GM23338 (cell line): Measurements from ENCODE around the gene DENND6A. TPM values are rescaled to one million over a fixed set of nuclear protein-coding genes. Genes with fewer than 3 reads are reported as not detected.

ENCODE experiments used
- ATAC-seq: fragments of 200-7000 bp; cut with Tn5 transposase; 3 replicates; pipeline ENCODE4 v1.9.1; 2020
- DNase-seq: peaks from one replicate; pipeline ENCODE4 v3.0.0-alpha.2; 2015; ENCODE audit warnings: low spot score
- H2AFZ ChIP-seq: fragments of 200-600 bp; sonication (generic); 2 replicates; pipeline ENCODE4 v1.8.0; 2016; ENCODE audit warnings: antibody characterized with exemption, mild to moderate bottlenecking, moderate library complexity
- H3F3A ChIP-seq: fragments of 200-600 bp; sonication (generic); replicated peaks from 2 replicates; pipeline ENCODE4 v1.8.0; 2017; ENCODE audit warnings: antibody characterized with exemption, mixed run types, low read depth
- H3K27ac ChIP-seq: fragments of 200-600 bp; sonication (generic); 2 replicates; pipeline ENCODE4 v1.6.1; 2016; ENCODE audit warnings: low read depth
- H3K27me3 ChIP-seq: fragments of 200-600 bp; sonication (generic); 2 replicates; pipeline ENCODE4 v1.8.0; 2016; ENCODE audit warnings: mild to moderate bottlenecking, mixed run types, moderate library complexity; ENCODE audit not compliant: insufficient read depth
- H3K36me3 ChIP-seq: fragments of 200-600 bp; sonication (generic); 2 replicates; pipeline ENCODE4 v1.8.0; 2016; ENCODE audit warnings: mild to moderate bottlenecking; ENCODE audit not compliant: insufficient read depth
- H3K4me1 ChIP-seq: fragments of 200-600 bp; sonication (generic); 2 replicates; pipeline ENCODE4 v1.8.0; 2016; ENCODE audit warnings: mild to moderate bottlenecking, moderate library complexity; ENCODE audit not compliant: insufficient read depth
- H3K4me2 ChIP-seq: fragments of 200-600 bp; sonication (generic); 2 replicates; pipeline ENCODE4 v1.7.1; 2017; ENCODE audit warnings: mixed run types
- H3K4me3 ChIP-seq: fragments of 200-600 bp; sonication (generic); 2 replicates; pipeline ENCODE4 v1.6.1; 2016; ENCODE audit warnings: mixed run types
- H3K79me2 ChIP-seq: fragments of 200-600 bp; sonication (generic); replicated peaks from 2 replicates; pipeline ENCODE4 v1.8.0; 2017; ENCODE audit warnings: mild to moderate bottlenecking; ENCODE audit not compliant: insufficient read depth
- H3K9me2 ChIP-seq: fragments of 200-600 bp; sonication (generic); 2 replicates; pipeline ENCODE4 v1.8.0; 2017; ENCODE audit not compliant: insufficient read depth
- H4K20me1 ChIP-seq: fragments of 200-600 bp; sonication (generic); replicated peaks from 2 replicates; pipeline ENCODE4 v1.8.0; 2017; ENCODE audit warnings: mild to moderate bottlenecking; ENCODE audit not compliant: insufficient read depth
- H3K27ac Mint-ChIP-seq: 2 replicates; pipeline ENCODE4 v1.8.0; 2020; ENCODE audit warnings: inconsistent platforms, mild to moderate bottlenecking, moderate library complexity, mixed read lengths
- H3K27me3 Mint-ChIP-seq: 3 replicates; pipeline ENCODE4 v1.8.0; 2022; ENCODE audit warnings: low read depth, mild to moderate bottlenecking, moderate library complexity, mixed read lengths, inconsistent platforms; ENCODE audit not compliant: insufficient read depth, poor library complexity
- H3K36me3 Mint-ChIP-seq: 3 replicates; pipeline ENCODE4 v1.8.0; 2021; ENCODE audit warnings: low read depth, mild to moderate bottlenecking, inconsistent platforms, moderate library complexity, mixed read lengths
- H3K4me1 Mint-ChIP-seq: 3 replicates; pipeline ENCODE4 v1.8.0; 2020; ENCODE audit warnings: mild to moderate bottlenecking, inconsistent platforms, mixed read lengths
- H3K4me3 Mint-ChIP-seq: 3 replicates; pipeline ENCODE4 v1.8.0; 2021; ENCODE audit warnings: moderate library complexity, mild to moderate bottlenecking, inconsistent platforms, mixed read lengths
- H3K9me3 Mint-ChIP-seq: 3 replicates; pipeline ENCODE4 v1.8.0; 2020; ENCODE audit warnings: moderate library complexity, mild to moderate bottlenecking, inconsistent platforms, mixed read lengths
- CTCF ChIP-seq, 2 experiments: fragments of 200-600 bp in 1 of 2; sonication (generic) in 1 of 2; conservative IDR thresholded peaks; 2 replicates each; pipeline versions ENCODE4 v1.5.1 to v1.6.1; 2016 to 2017; ENCODE audit warnings: antibody characterized with exemption in 2 of 2, low read depth in 2 of 2, mild to moderate bottlenecking in 2 of 2, moderate library complexity in 1 of 2
- ETS1 ChIP-seq: IDR thresholded peaks from 2 replicates; pipeline ENCODE4 v1.6.1; 2016; ENCODE audit warnings: antibody characterized with exemption
- EZH2 ChIP-seq: fragments of 200-600 bp; sonication (generic); IDR thresholded peaks from one replicate; pipeline ENCODE4 v1.8.0; 2017; ENCODE audit warnings: antibody characterized with exemption, mild to moderate bottlenecking, low read depth; ENCODE audit not compliant: unreplicated experiment
- JUNB ChIP-seq: IDR thresholded peaks from one replicate; pipeline ENCODE4 v1.6.1; 2016; ENCODE audit warnings: antibody characterized with exemption; ENCODE audit not compliant: unreplicated experiment
- NANOG ChIP-seq: IDR thresholded peaks from 2 replicates; pipeline ENCODE4 v1.6.1; 2016; ENCODE audit warnings: antibody characterized with exemption, borderline replicate concordance
- REST ChIP-seq: IDR thresholded peaks from one replicate; pipeline ENCODE4 v1.6.1; 2018; ENCODE audit warnings: antibody characterized with exemption; ENCODE audit not compliant: unreplicated experiment
- STAT1 ChIP-seq: IDR thresholded peaks from one replicate; pipeline ENCODE4 v1.6.1; 2016; ENCODE audit warnings: antibody characterized with exemption; ENCODE audit not compliant: unreplicated experiment
- ZNF114 ChIP-seq: fragments of 250-450 bp; sonication (Bioruptor Pico); IDR thresholded peaks from 2 replicates; pipeline ENCODE4 v1.5.0; 2020; ENCODE audit warnings: mild to moderate bottlenecking, moderate library complexity
- ZNF331 ChIP-seq: fragments of 250-450 bp; sonication (Bioruptor Pico); IDR thresholded peaks from 2 replicates; pipeline ENCODE4 v1.5.0; 2020; ENCODE audit warnings: low read depth, mild to moderate bottlenecking, moderate library complexity
- polyA plus RNA-seq: library from polyadenylated mRNA; unstranded; fragments of >200 nt; fragmentation: Nextera tagmentation; extraction: Ambion mirVana; gene quantifications from 2 replicates; pipeline ENCODE4 v1.2.1, GENCODE V29; 2016
- total RNA-seq: library from RNA; depleted of rRNA; stranded (reverse); fragments of >200 nt; shearing (Covaris generic); gene quantifications from 2 replicates; pipeline ENCODE4 v1.2.3, GENCODE V29; 2014

DENND6A gene
- total and polyA plus RNA-seq, 2 experiments from 2014 or later: 7.5 to 17.5 TPM

GRCh38 chr3:57688291-57688690, 4.6 kb downstream of the DENND6A start:
- no peak overlapping the region for H3K4me3 ChIP-seq
- H2AFZ ChIP-seq: no peak overlapping the region
- Mint-ChIP-seq H3K4me3 (no peak overlapping the region), H3K4me1 (peaks cover 13% of the 10 kb centered on the region; the same call in 2 of the 3 replicates), H3K27ac (no peak overlapping the region), H3K27me3 (peaks cover 15% of the 10 kb centered on the region), H3K9me3 (no peaks in the 10 kb centered on the region), H3K36me3 (no peaks in the 10 kb centered on the region)
- H3K9me2 ChIP-seq: no peaks in the 10 kb centered on the region
- no peaks in the 10 kb centered on the region for H3F3A ChIP-seq
- ATAC-seq: no peak
- no peaks in the 10 kb centered on the region for H3K27me3 ChIP-seq
- H3K36me3 ChIP-seq: no peaks in the 10 kb centered on the region
- TF ChIP-seq STAT1: no peak
- TF ChIP-seq NANOG: no peak
- no peak for TF ChIP-seq CTCF (conservative IDR thresholded peaks at IDR 0.05; ENCODE audit: low read depth in 2 of 2)
- H3K27ac ChIP-seq: 0 out of 2 replicates have a peak overlapping the region, but pooled peaks have one; percentile 43
- no peak for DNase-seq
- H4K20me1 ChIP-seq: no peaks in the 10 kb centered on the region; the same call in none of the 2 replicates
- H3K79me2 ChIP-seq: peaks cover 64% of the 10 kb centered on the region
- H3K4me2 ChIP-seq: no peak overlapping the region
- peaks cover 13% of the 10 kb centered on the region for H3K4me1 ChIP-seq

- no peak for ATAC-seq
- H3K27me3 Mint-ChIP-seq: peaks cover 3% of the 10 kb centered on the region
- no peak for TF ChIP-seq JUNB
- TF ChIP-seq NANOG: no peak
- TF ChIP-seq EZH2: no peak
- TF ChIP-seq CTCF (conservative IDR thresholded peaks at IDR 0.05; ENCODE audit: low read depth in 2 of 2): no peak
- no peak for TF ChIP-seq REST
- no peak for TF ChIP-seq ETS1
- TF ChIP-seq ZNF114 (CRISPR knock-in tag): no peak
- no peak for TF ChIP-seq ZNF331 (CRISPR knock-in tag)
Observed at GRCh38 chr3:57683286-57683685, 9.6 kb downstream of the DENND6A start.

More at GRCh38 chr3:57683286-57683685, 9.6 kb downstream of the DENND6A start:
- Histone ChIP-seq H3K36me3 (no peaks in the 10 kb centered on the region), H3K4me3 (no peak overlapping the region), H2AFZ (no peak overlapping the region), H3K4me2 (no peak overlapping the region), H3K27me3 (no peaks in the 10 kb centered on the region), H4K20me1 (no peaks in the 10 kb centered on the region; the same call in 1 of the 2 replicates), H3K27ac (0 out of 2 replicates have a peak overlapping the region, but pooled peaks have one; percentile 10), H3F3A (no peaks in the 10 kb centered on the region), H3K79me2 (peaks cover 37% of the 10 kb centered on the region), H3K4me1 (no peaks in the 10 kb centered on the region), H3K9me2 (no peaks in the 10 kb centered on the region)
- no peak for DNase-seq
- Mint-ChIP-seq H3K9me3 (no peaks in the 10 kb centered on the region), H3K36me3 (no peaks in the 10 kb centered on the region), H3K27ac (no peak overlapping the region), H3K4me1 (peaks cover under 1% of the 10 kb centered on the region; the same call in 1 of the 3 replicates), H3K4me3 (no peak overlapping the region)
